Lower lobe of right lung (tissue), 2 donors: ENCODE data around the gene HIGD2B. TPM values are rescaled to one million over a fixed set of nuclear protein-coding genes. Genes with fewer than 3 reads are reported as not detected.
"Not testable (repeated sequence)": the region's sequence is repeated elsewhere in the genome, so short reads cannot be mapped to it uniquely, and the experiment has no call there.

ENCODE experiments used
- ATAC-seq, 2 donors: fragments of 200-7000 bp; cut with Tn5 transposase; one replicate each; pipeline ENCODE4 v1.9.1; 2020 to 2022; ENCODE audit warnings: mild to moderate bottlenecking in 2 of 2, moderate library complexity in 2 of 2
- DNase-seq: peaks from one replicate; pipeline ENCODE4 v3.0.0-alpha.2; 2020
- H3K27ac ChIP-seq: fragments of 200-600 bp; one replicate; pipeline ENCODE4 v1.8.0; 2022
- H3K27me3 ChIP-seq: fragments of 200-600 bp; one replicate; pipeline ENCODE4 v1.8.0; 2022; ENCODE audit warnings: low read depth
- H3K36me3 ChIP-seq: fragments of 200-600 bp; one replicate; pipeline ENCODE4 v1.8.0; 2022; ENCODE audit warnings: mild to moderate bottlenecking
- H3K4me1 ChIP-seq: fragments of 200-600 bp; one replicate; pipeline ENCODE4 v1.8.0; 2022
- H3K4me3 ChIP-seq: fragments of 200-600 bp; one replicate; pipeline ENCODE4 v1.8.0; 2022; ENCODE audit warnings: mild to moderate bottlenecking
- H3K9me3 ChIP-seq: fragments of 200-600 bp; one replicate; pipeline ENCODE4 v1.8.0; 2022
- CTCF ChIP-seq: fragments of 200-600 bp; IDR thresholded peaks from one replicate; pipeline ENCODE4 v1.8.0; 2022; ENCODE audit warnings: antibody characterized with exemption, mild to moderate bottlenecking
- intact Hi-C: fragments of 100-400 bp; cut with DNase I; formaldehyde crosslinking; loops from one replicate; pipeline ENCODE4 v1.11.0; 2022
- total RNA-seq: library from RNA; stranded (reverse); fragmentation: NEBNext Ultra II Directional; extraction: Animal tissue kit (Norgen Biotek cat#: 25700); gene quantifications from one replicate; pipeline ENCODE4 v1.2.1, GENCODE V29; 2021
- donor health status: DM: no; HTN: yes; CAD: no; lungs with severe emphysema.

HIGD2B gene
- total RNA-seq, 1 donor from 2014 or later = not detected

- Histone ChIP-seq H3K9me3 (no peaks in the 10 kb centered on the region), H3K27me3 (peaks cover 7% of the 10 kb centered on the region), H3K4me3 (no peak overlapping the region), H3K36me3 (no peaks in the 10 kb centered on the region), H3K27ac (no peak overlapping the region), H3K4me1 (peaks cover 4% of the 10 kb centered on the region)
- ATAC-seq = no peak
- intact Hi-C loops = no loop called here
- DNase-seq = no peak
- TF ChIP-seq CTCF = no peak
Measured at GRCh38 chr15:72671525-72671924, 14.5 kb downstream of the HIGD2B start.

GRCh38 chr15:72670656-72671352, 15.2 kb downstream of the HIGD2B start:
- ATAC-seq (peak; percentile 98 to 99), DNase-seq (peak; percentile 89)
- intact Hi-C loops, H3K4me1 ChIP-seq, H3K36me3 ChIP-seq, H3K27ac ChIP-seq, H3K9me3 ChIP-seq, H3K27me3 ChIP-seq: not testable (repeated sequence)
- H3K4me3 ChIP-seq = peak overlapping the region; percentile 30
- peak; percentile 66 for TF ChIP-seq CTCF

- H3K27ac ChIP-seq, H3K27me3 ChIP-seq, DNase-seq, intact Hi-C loops, H3K9me3 ChIP-seq, H3K4me3 ChIP-seq, H3K36me3 ChIP-seq, H3K4me1 ChIP-seq: not testable (repeated sequence)
- peak in 1 of 2 donors; percentile 56 for ATAC-seq
Measured at GRCh38 chr15:72669803-72670202, 16.2 kb downstream of the HIGD2B start.

- H3K4me1 ChIP-seq, intact Hi-C loops, H3K9me3 ChIP-seq, H3K27ac ChIP-seq, ATAC-seq, DNase-seq, H3K36me3 ChIP-seq, H3K27me3 ChIP-seq, H3K4me3 ChIP-seq: not testable (repeated sequence)
Measured at GRCh38 chr15:72665706-72666105, 20.3 kb downstream of the HIGD2B start.

- H3K9me3 ChIP-seq, H3K27ac ChIP-seq, H3K4me3 ChIP-seq, DNase-seq, H3K27me3 ChIP-seq, intact Hi-C loops, H3K36me3 ChIP-seq, ATAC-seq, H3K4me1 ChIP-seq: not testable (repeated sequence)
Measured at GRCh38 chr15:72663931-72664330, 22.1 kb downstream of the HIGD2B start.

GRCh38 chr15:72661081-72661480, 24.9 kb downstream of the HIGD2B start:
- intact Hi-C loops, H3K36me3 ChIP-seq, H3K4me1 ChIP-seq, H3K9me3 ChIP-seq, DNase-seq, H3K4me3 ChIP-seq, H3K27ac ChIP-seq, ATAC-seq, H3K27me3 ChIP-seq: not testable (repeated sequence)

- H3K4me3 ChIP-seq, H3K27me3 ChIP-seq, H3K4me1 ChIP-seq, intact Hi-C loops, ATAC-seq, H3K9me3 ChIP-seq, H3K36me3 ChIP-seq, DNase-seq, H3K27ac ChIP-seq: not testable (repeated sequence)
Measured at GRCh38 chr15:72656014-72656413, 30.0 kb downstream of the HIGD2B start.

GRCh38 chr15:72654397-72654796, 31.6 kb downstream of the HIGD2B start, which contains the start of gene GOLGA6B:
Gene GOLGA6B (plus strand): TSS chr15:72654697. CDS start chr15:72654738, 41 bp downstream.
- intact Hi-C loops, H3K9me3 ChIP-seq, H3K4me3 ChIP-seq, ATAC-seq, H3K4me1 ChIP-seq, H3K27me3 ChIP-seq, DNase-seq, H3K36me3 ChIP-seq, H3K27ac ChIP-seq: not testable (repeated sequence)

- ATAC-seq, H3K9me3 ChIP-seq, DNase-seq, H3K27ac ChIP-seq, H3K4me1 ChIP-seq, H3K27me3 ChIP-seq, H3K4me3 ChIP-seq, H3K36me3 ChIP-seq, intact Hi-C loops: not testable (repeated sequence)
Measured at GRCh38 chr15:72648631-72649253, 37.2 kb downstream of the HIGD2B start.

GRCh38 chr15:72642271-72642670, 43.7 kb downstream of the HIGD2B start:
- DNase-seq, H3K36me3 ChIP-seq, intact Hi-C loops, H3K9me3 ChIP-seq, ATAC-seq, H3K4me1 ChIP-seq, H3K4me3 ChIP-seq, H3K27me3 ChIP-seq, H3K27ac ChIP-seq: not testable (repeated sequence)

- H3K9me3 ChIP-seq, H3K4me3 ChIP-seq, intact Hi-C loops, H3K36me3 ChIP-seq, ATAC-seq, H3K27me3 ChIP-seq, DNase-seq, H3K27ac ChIP-seq, H3K4me1 ChIP-seq: not testable (repeated sequence)
Measured at GRCh38 chr15:72639759-72640483, 46.1 kb downstream of the HIGD2B start.
